ENCODE results near the gene FBXL17.

FBXL17 gene

GRCh38 chr5:107875833-107876232, 506.1 kb downstream of the FBXL17 start:
- no peak overlapping the region for H3K27ac ChIP-seq (ENCODE audit: low read length)
- H3K79me2 ChIP-seq (ENCODE audit: low read length), result no peaks in the 10 kb centered on the region
- H2AFZ ChIP-seq (ENCODE audit: low read depth, low read length), result no peak overlapping the region
- H3K27me3 ChIP-seq (ENCODE audit: low read depth, low read length), result no peaks in the 10 kb centered on the region
- no peaks in the 10 kb centered on the region for H3K9me3 ChIP-seq (ENCODE audit: insufficient read depth, low read length)
- no peaks in the 10 kb centered on the region; the same call in 1 of the 2 replicates for H3K4me1 ChIP-seq (ENCODE audit: low read length)
- TF ChIP-seq CTCF (IDR thresholded peaks at IDR 0.05; ENCODE audit: low read depth, low read length) (no peak), EZH2phosphoT487 (IDR thresholded peaks at IDR 0.05; ENCODE audit: low read depth) (no peak)
- H4K20me1 ChIP-seq (ENCODE audit: insufficient read depth, low read length), result no peaks in the 10 kb centered on the region
- H3K9ac ChIP-seq (ENCODE audit: low read length), result no peak overlapping the region
- no peak overlapping the region for H3K4me2 ChIP-seq (ENCODE audit: low read length)
- no peaks in the 10 kb centered on the region for H3K36me3 ChIP-seq (replicated peaks; ENCODE audit: low read depth, low read length)
- H3K4me3 ChIP-seq (ENCODE audit: low read length), result no peak overlapping the region

GRCh38 chr5:107874795-107875194, 507.1 kb downstream of the FBXL17 start:
- Histone ChIP-seq H3K79me2 (ENCODE audit: low read length) (no peaks in the 10 kb centered on the region), H3K27me3 (ENCODE audit: low read depth, low read length) (no peaks in the 10 kb centered on the region), H3K4me3 (ENCODE audit: low read length) (no peak overlapping the region), H2AFZ (ENCODE audit: low read depth, low read length) (no peak overlapping the region), H3K27ac (ENCODE audit: low read length) (no peak overlapping the region), H3K9me3 (ENCODE audit: insufficient read depth, low read length) (no peaks in the 10 kb centered on the region), H3K36me3 (replicated peaks; ENCODE audit: low read depth, low read length) (no peaks in the 10 kb centered on the region), H4K20me1 (ENCODE audit: insufficient read depth, low read length) (no peaks in the 10 kb centered on the region), H3K4me2 (ENCODE audit: low read length) (no peak overlapping the region), H3K9ac (ENCODE audit: low read length) (no peak overlapping the region), H3K4me1 (ENCODE audit: low read length) (no peaks in the 10 kb centered on the region; the same call in 1 of the 2 replicates)
- TF ChIP-seq EZH2phosphoT487 (IDR thresholded peaks at IDR 0.05; ENCODE audit: low read depth), result no peak
- no peak for TF ChIP-seq CTCF (IDR thresholded peaks at IDR 0.05; ENCODE audit: low read depth, low read length)

- Histone ChIP-seq H3K9me3 (ENCODE audit: insufficient read depth, low read length) (no peaks in the 10 kb centered on the region), H3K27me3 (ENCODE audit: low read depth, low read length) (no peaks in the 10 kb centered on the region), H3K79me2 (ENCODE audit: low read length) (no peaks in the 10 kb centered on the region), H3K4me1 (ENCODE audit: low read length) (no peaks in the 10 kb centered on the region; the same call in 1 of the 2 replicates), H3K27ac (ENCODE audit: low read length) (no peak overlapping the region), H4K20me1 (ENCODE audit: insufficient read depth, low read length) (no peaks in the 10 kb centered on the region), H3K4me2 (ENCODE audit: low read length) (no peak overlapping the region), H3K36me3 (replicated peaks; ENCODE audit: low read depth, low read length) (no peaks in the 10 kb centered on the region), H3K4me3 (ENCODE audit: low read length) (no peak overlapping the region), H3K9ac (ENCODE audit: low read length) (no peak overlapping the region), H2AFZ (ENCODE audit: low read depth, low read length) (no peak overlapping the region)
- TF ChIP-seq EZH2phosphoT487 (IDR thresholded peaks at IDR 0.05; ENCODE audit: low read depth) (no peak), CTCF (IDR thresholded peaks at IDR 0.05; ENCODE audit: low read depth, low read length) (no peak)
Measured at GRCh38 chr5:107873877-107874276, 508.0 kb downstream of the FBXL17 start.

GRCh38 chr5:107871023-107871422, 510.9 kb downstream of the FBXL17 start:
- Histone ChIP-seq H2AFZ (ENCODE audit: low read depth, low read length) (no peak overlapping the region), H3K27ac (ENCODE audit: low read length) (no peak overlapping the region), H3K4me2 (ENCODE audit: low read length) (no peak overlapping the region), H3K36me3 (replicated peaks; ENCODE audit: low read depth, low read length) (no peaks in the 10 kb centered on the region), H3K27me3 (ENCODE audit: low read depth, low read length) (no peaks in the 10 kb centered on the region), H4K20me1 (ENCODE audit: insufficient read depth, low read length) (no peaks in the 10 kb centered on the region), H3K4me3 (ENCODE audit: low read length) (no peak overlapping the region), H3K9me3 (ENCODE audit: insufficient read depth, low read length) (no peaks in the 10 kb centered on the region), H3K79me2 (ENCODE audit: low read length) (no peaks in the 10 kb centered on the region), H3K4me1 (ENCODE audit: low read length) (no peaks in the 10 kb centered on the region; the same call in 1 of the 2 replicates), H3K9ac (ENCODE audit: low read length) (no peak overlapping the region)
- no peak for TF ChIP-seq CTCF (IDR thresholded peaks at IDR 0.05; ENCODE audit: low read depth, low read length)
- TF ChIP-seq EZH2phosphoT487 (IDR thresholded peaks at IDR 0.05; ENCODE audit: low read depth), result no peak

Measured in OCI-LY3 (cell line).